Common myeloid progenitor, CD34-positive (primary cell): ENCODE data around the gene CFAP99.
"Not testable (repeated sequence)": the region's sequence is repeated elsewhere in the genome, so short reads cannot be mapped to it uniquely, and the experiment has no call there.

Experiments used
- CTCF ChIA-PET: fragments of 350-600 bp; sonication (Branson Sonifier 250); formaldehyde crosslinking; loops from one replicate; lab custom pipeline; 2021; ENCODE audit warnings: antibody characterized with exemption; lab: Charles Lee
- POLR2A ChIA-PET: fragments of 350-600 bp; sonication (Branson Sonifier 250); formaldehyde crosslinking; loops from one replicate; lab custom pipeline; 2021; ENCODE audit warnings: antibody characterized with exemption; lab: Charles Lee
- DNase-seq, 3 donors: peaks; one replicate each; pipeline versions ENCODE4 v3.0.0 to v3.0.0-alpha.2; 2013
- H3K27ac ChIP-seq, 2 experiments: 1 replicate in 1 of 2; 2 replicates in 1 of 2; pipeline ENCODE4 v1.7.0; 2013; ENCODE audit warnings: inconsistent platforms in 2 of 2, low read length in 2 of 2, mild to moderate bottlenecking in 2 of 2, low read depth in 1 of 2, moderate library complexity in 1 of 2; ENCODE audit not compliant: severe bottlenecking in 2 of 2, insufficient read depth in 1 of 2, poor library complexity in 1 of 2
- H3K27me3 ChIP-seq, 5 experiments: replicated peaks in 2 of 5; 1 replicate in 3 of 5; 2 replicates in 2 of 5; pipeline versions ENCODE4 v1.6.1 to v1.7.0; 2013; ENCODE audit warnings: low read length in 4 of 5, mild to moderate bottlenecking in 2 of 5, moderate library complexity in 2 of 5, inconsistent platforms in 1 of 5; ENCODE audit not compliant: insufficient read depth in 5 of 5, control insufficient read depth in 4 of 5
- H3K36me3 ChIP-seq, 4 experiments: 1 replicate in 2 of 4; 2 replicates in 2 of 4; pipeline versions ENCODE4 v1.6.1 to v1.7.0; 2013; ENCODE audit warnings: low read length in 3 of 4, control low read depth in 1 of 4, mild to moderate bottlenecking in 1 of 4; ENCODE audit not compliant: control insufficient read depth in 4 of 4, insufficient read depth in 4 of 4
- H3K4me1 ChIP-seq, 4 experiments: 1 replicate in 3 of 4; 2 replicates in 1 of 4; pipeline versions ENCODE4 v1.6.1 to v1.7.1; 2013; ENCODE audit warnings: low read length in 3 of 4, mild to moderate bottlenecking in 3 of 4, control low read depth in 1 of 4, inconsistent platforms in 1 of 4, moderate library complexity in 1 of 4; ENCODE audit not compliant: control insufficient read depth in 4 of 4, insufficient read depth in 4 of 4; ENCODE audit errors: control extremely low read depth in 1 of 4
- H3K4me3 ChIP-seq, 7 experiments: 1 replicate in 4 of 7; 2 replicates in 3 of 7; pipeline versions ENCODE4 v1.5.1 to v1.7.0; 2013; ENCODE audit warnings: mild to moderate bottlenecking in 7 of 7, low read length in 6 of 7, moderate library complexity in 6 of 7, inconsistent platforms in 2 of 7, low read depth in 2 of 7, control low read depth in 1 of 7; ENCODE audit not compliant: insufficient read depth in 4 of 7, control insufficient read depth in 1 of 7; ENCODE audit errors: extremely low read depth in 1 of 7
- H3K9me3 ChIP-seq, 5 experiments: 1 replicate in 4 of 5; 2 replicates in 1 of 5; pipeline versions ENCODE4 v1.6.1 to v1.7.1; 2013; ENCODE audit warnings: low read length in 4 of 5, mild to moderate bottlenecking in 2 of 5, inconsistent platforms in 1 of 5, low read depth in 1 of 5, moderate library complexity in 1 of 5; ENCODE audit not compliant: control insufficient read depth in 4 of 5, insufficient read depth in 2 of 5; ENCODE audit errors: control extremely low read depth in 1 of 5
- WGBS: methylation state at CpG from one replicate; pipeline ENCODE4 v1.1.5; 2013; ENCODE audit not compliant: insufficient coverage; 5-methylcytosine and 5-hydroxymethylcytosine counted together

The CFAP99 gene

DNA sequence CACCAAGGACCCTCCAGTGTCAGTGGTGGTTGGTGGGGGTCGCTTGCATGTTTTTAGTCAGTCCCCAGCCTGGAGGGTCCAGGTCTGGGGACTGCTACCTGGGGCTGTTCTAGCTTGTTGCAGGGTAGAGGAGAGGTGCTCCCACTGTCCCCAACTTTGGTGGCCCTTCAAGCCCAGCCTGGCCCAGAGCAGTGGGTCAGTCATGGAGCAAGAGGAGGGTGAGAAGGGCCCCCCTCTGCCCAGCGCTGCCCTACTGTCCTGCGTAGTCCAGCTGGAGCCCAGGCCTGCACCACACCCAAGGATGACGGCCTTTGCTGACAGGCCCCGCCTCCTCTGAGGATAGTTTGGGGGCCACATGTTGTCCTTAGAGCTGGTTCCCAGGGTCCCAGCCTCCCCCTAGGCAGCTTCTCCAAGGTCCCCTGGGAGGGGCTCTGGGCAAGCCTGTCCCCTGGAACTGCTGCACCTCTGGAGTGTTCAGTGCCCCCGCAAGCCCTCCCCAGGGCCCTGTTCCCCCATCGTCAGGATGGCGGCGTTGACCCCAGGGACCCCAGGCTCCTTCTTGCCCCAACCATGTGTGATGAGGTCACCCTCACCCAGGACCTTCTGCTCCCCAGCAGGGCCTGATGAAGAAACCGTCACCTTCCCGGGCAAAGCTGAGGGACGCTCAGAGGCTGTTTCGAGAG lies 6.8 kb downstream of the CFAP99 start:
- Histone ChIP-seq H3K4me3 (no peak overlapping the region), H3K27ac (no peak overlapping the region), H3K36me3 (no peaks in the 10 kb centered on the region), H3K9me3 (no peaks in the 10 kb centered on the region), H3K4me1 (no peaks in the 10 kb centered on the region), H3K27me3 (peaks cover 5 to 11% (median 10%) of the 10 kb centered on the region in 5 experiments)
- ChIA-PET CTCF (interaction anchor here (1.0 to 2.3 kb wide), 3 partner anchors 17 to 39 kb away, joined by 3 to 7 read pairs (median 3); no protein-coding TSS in a partner anchor), POLR2A (no interaction called here)
- no peak for DNase-seq
- 95% methylated on average over 11 of the region's 13 CpGs for WGBS

DNA sequence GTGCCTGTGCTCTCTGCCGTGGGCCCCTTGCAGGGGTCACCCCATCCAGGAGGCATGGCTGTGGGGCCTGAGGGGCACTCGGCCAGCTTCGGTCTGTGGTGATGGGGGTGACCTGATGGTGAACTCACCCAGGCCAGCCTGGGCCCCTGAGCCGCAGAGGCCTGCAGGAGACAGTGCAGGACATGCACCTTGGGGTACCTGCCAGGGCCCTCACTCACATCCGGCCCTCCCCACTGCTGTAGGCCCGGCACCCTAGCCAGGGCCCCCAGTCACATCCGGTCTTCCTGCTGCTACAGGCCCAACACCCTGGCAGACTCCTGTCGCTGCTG lies 7.3 kb downstream of the CFAP99 start:
- CTCF ChIA-PET = interaction anchor here (1.3 to 2.3 kb wide), 2 partner anchors 17 to 18 kb away, joined by 3 to 7 read pairs; no protein-coding TSS in a partner anchor
- WGBS = 82% methylated on average over 8 of the region's 8 CpGs
- Histone ChIP-seq H3K4me1 (no peaks in the 10 kb centered on the region), H3K27me3 (peaks cover 0 to 6% (median 4%) of the 10 kb centered on the region in 5 experiments), H3K36me3 (no peaks in the 10 kb centered on the region), H3K4me3 (no peak overlapping the region), H3K9me3 (no peaks in the 10 kb centered on the region), H3K27ac (no peak overlapping the region)
- DNase-seq = no peak
- POLR2A ChIA-PET = no interaction called here

DNA sequence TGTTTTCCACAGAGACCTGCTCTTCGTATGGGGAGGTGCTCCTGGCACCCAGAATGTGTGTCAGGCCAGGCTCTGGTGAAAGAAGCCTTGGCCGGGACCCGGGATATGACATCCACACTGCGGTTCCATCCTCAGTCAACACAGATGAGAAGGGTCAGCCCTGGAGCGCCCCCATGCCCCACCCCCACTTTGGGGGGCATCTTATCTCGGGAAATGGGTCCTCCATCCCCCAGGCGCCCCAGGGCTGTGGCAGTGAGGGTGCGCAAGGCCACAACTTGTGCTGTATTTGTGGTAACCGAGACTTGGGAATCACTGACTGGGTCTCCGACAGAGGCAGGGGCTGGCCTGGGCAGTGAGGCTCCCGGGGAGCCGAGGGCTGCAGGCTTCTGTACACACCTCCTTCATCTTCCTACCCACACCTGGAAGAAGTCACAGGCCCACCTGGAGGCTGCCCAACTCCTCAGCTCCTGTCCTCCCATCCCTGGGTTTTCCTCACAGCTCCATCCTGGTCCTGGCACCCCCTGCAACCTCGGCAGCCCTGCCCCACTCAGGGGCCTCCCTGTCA lies 8.0 kb downstream of the CFAP99 start:
- Histone ChIP-seq H3K9me3 (no peaks in the 10 kb centered on the region), H3K27me3 (peaks cover 0 to 6% (median 3%) of the 10 kb centered on the region in 5 experiments), H3K4me3 (no peak overlapping the region), H3K36me3 (no peaks in the 10 kb centered on the region), H3K4me1 (no peaks in the 10 kb centered on the region), H3K27ac (no peak overlapping the region)
- ChIA-PET POLR2A (no interaction called here), CTCF (interaction anchor here (1.6 kb wide), 1 partner anchor 18 kb away, joined by 4 read pairs; no protein-coding TSS in a partner anchor)
- 92% methylated on average over 12 of the region's 13 CpGs for WGBS
- no peak for DNase-seq

DNA sequence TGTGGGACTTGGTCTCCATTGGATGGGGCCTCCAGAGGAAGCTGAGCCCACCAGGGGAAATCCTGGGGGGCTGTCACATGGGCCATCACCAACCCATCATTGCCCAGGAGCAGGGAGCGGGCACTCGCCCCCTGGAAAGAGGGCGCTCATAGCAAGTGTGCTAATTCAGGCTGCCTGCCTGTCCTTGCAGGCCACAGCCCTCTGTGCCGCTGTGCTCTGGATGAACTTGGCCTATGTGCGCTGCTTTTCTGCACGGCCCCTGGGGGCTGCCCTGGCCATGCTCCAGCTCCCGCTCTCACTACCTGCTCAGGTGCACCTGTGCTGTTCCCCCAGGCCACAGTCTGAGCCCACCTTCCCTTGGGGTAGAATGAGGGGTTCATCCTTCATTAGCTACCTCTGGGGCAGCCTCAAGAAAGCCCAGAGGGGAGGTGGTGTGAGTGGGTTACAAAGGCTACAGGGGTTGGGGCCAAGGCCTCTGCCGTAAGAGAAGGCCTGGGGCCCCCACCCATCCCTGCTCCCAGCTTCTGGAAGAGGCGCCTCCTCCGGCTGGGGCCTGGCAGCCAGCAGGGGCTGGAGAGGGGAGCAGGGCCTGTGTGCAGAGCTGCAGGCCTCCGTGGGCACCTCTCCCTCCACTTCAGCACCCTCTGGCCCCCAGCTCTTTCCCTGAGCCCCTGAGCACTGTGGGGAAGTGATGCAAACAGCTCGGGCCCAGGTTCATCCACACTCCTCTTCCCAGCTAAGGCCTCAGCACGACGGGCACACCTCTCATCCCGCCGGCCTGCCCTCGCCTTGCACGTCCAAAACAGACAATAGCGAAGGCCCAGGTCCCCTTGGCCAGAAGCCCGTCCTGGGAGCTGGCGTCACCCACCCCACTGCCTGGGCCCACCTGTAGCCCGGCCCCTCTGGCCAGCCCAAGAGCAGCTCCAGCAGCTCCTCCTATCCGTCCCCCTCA lies 8.9 kb downstream of the CFAP99 start:
- POLR2A ChIA-PET = no interaction called here
- no peak overlapping the region for H3K4me3 ChIP-seq
- no peak for DNase-seq
- no peaks in the 10 kb centered on the region for H3K4me1 ChIP-seq
- H3K9me3 ChIP-seq = no peaks in the 10 kb centered on the region
- 98% methylated on average over 21 of the region's 23 CpGs for WGBS
- CTCF ChIA-PET = interaction anchor here (1.0 to 1.6 kb wide), 5 partner anchors 14 to 73 kb away, joined by 3 to 5 read pairs (median 4); no protein-coding TSS in a partner anchor
- H3K27me3 ChIP-seq = peaks cover 0 to 1% (median 0%) of the 10 kb centered on the region in 5 experiments
- H3K36me3 ChIP-seq = no peaks in the 10 kb centered on the region
- no peak overlapping the region for H3K27ac ChIP-seq

DNA sequence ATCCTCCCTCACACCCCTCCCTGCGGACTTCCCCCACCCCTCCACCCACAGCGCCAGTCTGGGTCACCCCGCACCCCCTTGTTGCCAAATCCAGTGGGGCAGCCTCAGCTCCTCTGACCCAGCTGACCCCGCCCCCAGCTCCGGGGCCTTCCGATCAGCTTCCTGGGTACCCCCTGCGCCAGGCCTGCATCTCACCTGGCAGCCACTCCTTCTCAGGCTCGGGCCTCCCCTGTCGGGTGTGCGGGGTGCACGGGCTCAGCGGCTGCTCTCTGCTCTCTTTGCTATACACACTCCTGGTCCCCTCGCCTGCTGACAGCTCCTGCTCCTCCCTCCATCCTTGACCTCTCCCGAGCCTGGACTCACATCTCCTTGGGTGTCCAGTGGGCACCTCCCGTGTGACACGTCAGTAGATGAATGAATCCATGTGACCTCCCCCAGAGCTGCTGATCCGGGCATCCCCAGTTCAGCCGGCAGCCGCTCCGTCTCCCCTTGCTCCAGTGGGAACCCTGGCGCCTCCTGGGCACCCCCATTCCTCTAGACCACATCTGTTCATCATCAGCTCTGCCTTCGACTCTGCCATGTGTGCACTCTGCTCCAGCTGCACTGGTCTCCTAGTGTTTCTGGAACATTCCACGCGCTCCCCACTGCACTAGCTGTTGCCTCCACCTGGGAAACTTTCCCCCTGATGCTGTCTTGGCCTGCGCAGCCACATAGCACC lies 9.9 kb downstream of the CFAP99 start:
- H3K27me3 ChIP-seq = peaks cover 0 to 1% (median 0%) of the 10 kb centered on the region in 5 experiments
- ChIA-PET CTCF (interaction anchor here (1.0 to 1.6 kb wide), 5 partner anchors 13 to 74 kb away, joined by 3 to 5 read pairs (median 4); no protein-coding TSS in a partner anchor), POLR2A (no interaction called here)
- no peaks in the 10 kb centered on the region for H3K4me1 ChIP-seq
- no peaks in the 10 kb centered on the region for H3K9me3 ChIP-seq
- no peak for DNase-seq
- H3K4me3 ChIP-seq = no peak overlapping the region
- H3K27ac ChIP-seq = no peak overlapping the region
- WGBS = 87% methylated on average over 24 of the region's 25 CpGs
- H3K36me3 ChIP-seq = no peaks in the 10 kb centered on the region

DNA sequence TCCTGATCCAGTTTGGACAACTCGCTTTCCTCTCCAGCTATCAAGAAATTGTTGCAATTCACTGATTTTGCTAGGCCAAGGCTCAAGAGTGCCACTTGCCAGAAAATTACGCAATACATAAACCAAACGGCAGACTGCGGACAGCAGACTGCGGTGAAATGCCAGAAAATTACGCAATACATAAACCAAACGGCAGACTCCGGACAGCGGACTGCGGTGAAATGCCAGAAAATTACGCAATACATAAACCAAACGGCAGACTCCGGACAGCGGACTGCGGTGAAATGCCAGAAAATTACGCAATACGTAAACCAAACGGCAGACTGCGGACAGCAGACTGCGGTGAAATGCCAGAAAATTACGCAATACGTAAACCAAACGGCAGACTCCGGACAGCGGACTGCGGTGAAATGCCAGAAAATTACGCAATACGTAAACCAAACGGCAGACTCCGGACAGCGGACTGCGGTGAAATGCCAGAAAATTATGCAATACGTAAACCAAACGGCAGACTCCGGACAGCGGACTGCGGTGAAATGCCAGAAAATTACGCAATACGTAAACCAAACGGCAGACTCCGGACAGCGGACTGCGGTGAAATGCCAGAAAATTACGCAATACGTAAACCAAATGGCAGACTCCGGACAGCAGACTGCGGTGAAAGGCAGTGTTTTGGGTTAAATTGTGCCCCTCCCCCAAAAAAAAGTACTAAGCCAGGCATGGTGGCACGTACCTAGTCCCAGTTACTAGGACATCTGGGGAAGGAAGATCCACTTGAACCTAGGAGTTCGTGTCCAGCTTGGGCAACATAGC lies 11.4 kb downstream of the CFAP99 start:
- 100% methylated on average over 4 of the region's 49 CpGs for WGBS
- H3K36me3 ChIP-seq, H3K27ac ChIP-seq, H3K9me3 ChIP-seq, H3K27me3 ChIP-seq, H3K4me1 ChIP-seq, POLR2A ChIA-PET, H3K4me3 ChIP-seq: not testable (repeated sequence)
- DNase-seq = peak in 1 of 3 donors; percentile 33
- CTCF ChIA-PET = interaction anchor here (0.9 kb wide), 1 partner anchor 13 kb away, joined by 3 read pairs; no protein-coding TSS in a partner anchor
